BLaER1 (cell line): ENCODE measurements around the gene RNF2.

Experiments
- H3K27ac ChIP-seq: shearing (Covaris generic); formaldehyde crosslinking; 2 replicates; pipeline ENCODE4 v1.8.1; 2022
- H3K27me3 ChIP-seq: shearing (Covaris generic); formaldehyde crosslinking; 2 replicates; pipeline ENCODE4 v1.8.1; 2022
- H3K36me3 ChIP-seq: shearing (Covaris generic); formaldehyde crosslinking; 2 replicates; pipeline ENCODE4 v1.8.1; 2022
- H3K4me1 ChIP-seq: shearing (Covaris generic); formaldehyde crosslinking; 2 replicates; pipeline ENCODE4 v1.8.1; 2022
- H3K4me2 ChIP-seq: shearing (Covaris generic); formaldehyde crosslinking; 2 replicates; pipeline ENCODE4 v1.8.1; 2022
- H3K4me3 ChIP-seq: shearing (Covaris generic); formaldehyde crosslinking; 2 replicates; pipeline ENCODE4 v1.8.1; 2022
- H3K9ac ChIP-seq: shearing (Covaris generic); formaldehyde crosslinking; 2 replicates; pipeline ENCODE4 v1.8.1; 2022
- H3K9me3 ChIP-seq: shearing (Covaris generic); formaldehyde crosslinking; 2 replicates; pipeline ENCODE4 v1.8.1; 2022
- H4K20me1 ChIP-seq: shearing (Covaris generic); formaldehyde crosslinking; 2 replicates; pipeline ENCODE4 v1.8.1; 2022
- Cebpa-rat ChIP-seq: shearing (Covaris generic); IDR thresholded peaks from 2 replicates; pipeline ENCODE4 v1.8.1; 2022

RNF2 gene

DNA sequence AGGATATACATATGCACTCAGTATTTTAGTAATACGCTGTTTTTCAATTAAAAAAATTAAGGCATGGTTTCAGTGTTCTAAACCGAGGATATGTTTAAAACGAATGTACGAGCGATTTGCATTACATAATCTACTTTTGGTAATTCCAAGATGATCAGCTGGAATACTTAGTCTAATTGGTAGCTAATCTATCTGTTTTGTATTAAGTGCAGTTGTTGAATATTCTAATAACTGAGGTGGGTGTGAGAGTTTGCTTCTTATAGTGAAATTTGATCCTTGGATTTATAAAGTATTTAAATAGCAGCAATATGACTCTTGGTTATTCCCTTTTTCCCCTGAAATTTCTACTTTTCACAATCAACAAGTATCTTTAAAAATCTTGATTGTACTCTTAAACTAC lies 1.3 kb downstream of the RNF2 start:
- peaks cover 21% of the 10 kb centered on the region for H3K4me1 ChIP-seq
- peaks cover 3% of the 10 kb centered on the region; the same call in 1 of the 2 replicates for H3K9me3 ChIP-seq
- no peak for TF ChIP-seq Cebpa-rat
- peak overlapping the region; percentile 87; the same call in 1 of the 2 replicates for H3K27ac ChIP-seq
- no peaks in the 10 kb centered on the region for H3K36me3 ChIP-seq
- H3K4me3 ChIP-seq, result peak overlapping the region; percentile 86
- peaks cover 53% of the 10 kb centered on the region for H4K20me1 ChIP-seq
- H3K27me3 ChIP-seq, result no peaks in the 10 kb centered on the region
- H3K9ac ChIP-seq, result peak overlapping the region; percentile 91
- H3K4me2 ChIP-seq, result peak overlapping the region; percentile 70

DNA sequence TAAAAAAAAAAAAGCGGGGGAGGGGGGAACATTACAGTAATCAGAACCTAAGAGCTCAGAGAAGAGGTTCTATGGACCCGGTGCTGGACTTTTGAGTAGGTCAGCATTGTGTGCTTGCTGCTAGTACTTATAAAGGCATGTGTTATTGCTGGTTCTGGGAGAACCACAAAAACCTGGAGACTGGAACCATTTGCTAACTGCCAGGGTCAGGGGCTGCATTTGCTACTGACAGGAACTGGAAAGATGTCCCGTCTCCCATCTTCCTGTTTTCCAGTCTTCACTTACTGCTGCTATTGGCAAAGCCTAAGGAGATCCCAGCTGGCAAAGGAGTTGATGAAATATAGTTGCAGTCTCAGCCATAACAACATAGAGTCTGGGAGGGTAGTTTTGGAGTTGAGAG lies 4.3 kb downstream of the RNF2 start:
- peaks cover 81% of the 10 kb centered on the region for H4K20me1 ChIP-seq
- no peak overlapping the region for H3K9ac ChIP-seq
- no peak overlapping the region for H3K4me2 ChIP-seq
- H3K9me3 ChIP-seq, result peaks cover 19% of the 10 kb centered on the region
- TF ChIP-seq Cebpa-rat, result no peak
- H3K27me3 ChIP-seq, result no peaks in the 10 kb centered on the region
- no peak overlapping the region for H3K4me3 ChIP-seq
- peaks cover 21% of the 10 kb centered on the region for H3K4me1 ChIP-seq
- no peak overlapping the region for H3K27ac ChIP-seq
- peaks cover 24% of the 10 kb centered on the region for H3K36me3 ChIP-seq

DNA sequence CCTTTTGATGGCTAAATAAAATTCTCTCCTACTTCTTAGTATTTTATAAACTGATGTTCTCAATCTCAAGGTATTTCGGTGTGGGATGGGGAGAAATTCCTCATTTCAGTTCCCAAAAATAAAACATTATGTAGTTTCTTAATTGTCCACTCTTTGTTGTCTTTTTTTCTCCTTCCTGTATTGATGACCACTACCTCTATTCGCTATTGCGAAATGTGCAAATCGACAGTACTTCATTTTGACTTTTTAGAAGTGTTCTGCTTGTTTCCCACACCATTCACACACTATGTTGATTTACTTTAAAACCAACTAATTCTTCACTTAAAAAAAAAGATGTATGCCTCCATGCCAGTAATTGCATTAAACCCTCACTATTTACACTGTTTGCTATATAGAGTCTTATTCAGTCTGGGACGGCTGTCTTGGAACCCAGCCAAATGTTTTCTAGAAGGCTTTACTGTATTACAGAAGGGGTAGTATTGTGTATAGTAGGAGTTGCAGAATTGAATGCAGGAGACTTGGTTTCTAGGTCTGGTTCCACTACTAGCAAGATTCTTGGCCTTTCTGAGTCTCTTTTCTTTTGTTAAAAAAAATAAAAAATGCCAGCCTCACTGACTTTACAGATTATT lies 5.6 kb downstream of the RNF2 start:
- Histone ChIP-seq H3K9ac (no peak overlapping the region), H4K20me1 (peaks cover 88% of the 10 kb centered on the region)
- TF ChIP-seq Cebpa-rat, result no peak; the same call in 1 of the 2 replicates

GRCh38 chr1:185053204-185053603 lies 7.8 kb downstream of the RNF2 start:
- Histone ChIP-seq H3K4me3 (no peak overlapping the region), H3K36me3 (peaks cover 28% of the 10 kb centered on the region), H3K9me3 (peaks cover 25% of the 10 kb centered on the region), H3K4me1 (peaks cover 10% of the 10 kb centered on the region), H3K9ac (no peak overlapping the region), H3K27me3 (no peaks in the 10 kb centered on the region), H4K20me1 (peaks cover 80% of the 10 kb centered on the region), H3K4me2 (no peak overlapping the region), H3K27ac (no peak overlapping the region)
- no peak for TF ChIP-seq Cebpa-rat

More for the DNA sequence above, 5.6 kb downstream of the RNF2 start:
- H3K36me3 ChIP-seq, result peaks cover 28% of the 10 kb centered on the region
- no peak overlapping the region for H3K27ac ChIP-seq
- no peak overlapping the region for H3K4me3 ChIP-seq
- H3K9me3 ChIP-seq, result peaks cover 22% of the 10 kb centered on the region
- H3K4me1 ChIP-seq, result peaks cover 21% of the 10 kb centered on the region
- H3K4me2 ChIP-seq, result no peak overlapping the region
- no peaks in the 10 kb centered on the region for H3K27me3 ChIP-seq

DNA sequence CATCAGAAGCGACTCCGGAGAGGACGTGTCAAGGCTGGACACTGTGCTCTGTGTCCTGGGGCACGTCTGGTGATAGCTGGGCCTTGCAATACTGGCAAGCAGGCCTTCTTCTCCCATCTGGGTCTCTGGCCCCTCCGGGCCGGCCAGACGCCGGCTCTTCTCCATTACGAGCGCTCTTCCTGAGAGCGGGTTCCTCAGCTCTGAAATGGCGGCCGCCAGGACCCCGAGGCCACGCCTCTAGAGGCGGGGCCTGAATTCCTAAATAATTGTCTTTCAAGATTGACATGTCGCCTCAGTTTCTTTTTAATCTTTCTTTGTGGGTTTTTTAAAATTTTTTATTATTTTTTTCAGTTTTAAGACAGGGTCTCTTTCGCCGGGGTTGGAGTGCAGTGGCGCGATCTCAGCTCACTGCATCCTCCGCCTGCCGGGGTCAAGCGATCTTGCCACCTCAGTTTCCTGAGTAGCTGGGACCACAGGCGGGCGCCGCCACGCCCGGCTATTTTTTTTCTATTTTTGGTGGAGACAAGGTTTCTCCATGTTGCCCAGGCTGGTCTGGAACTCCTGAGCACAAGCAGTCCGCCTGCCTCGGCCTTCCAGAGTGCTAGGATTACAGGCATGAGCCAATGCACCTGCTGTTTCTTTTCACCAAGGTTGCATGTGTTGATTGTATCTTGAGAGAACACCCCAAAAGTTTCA lies 9.2 kb downstream of the RNF2 start:
- Histone ChIP-seq H3K9ac (no peak overlapping the region), H3K27me3 (no peaks in the 10 kb centered on the region), H3K27ac (no peak overlapping the region), H3K9me3 (peaks cover 25% of the 10 kb centered on the region), H3K4me3 (no peak overlapping the region), H4K20me1 (peaks cover 77% of the 10 kb centered on the region), H3K36me3 (peaks cover 28% of the 10 kb centered on the region), H3K4me2 (no peak overlapping the region), H3K4me1 (peaks cover 14% of the 10 kb centered on the region; the same call in 1 of the 2 replicates)
- TF ChIP-seq Cebpa-rat, result no peak

DNA sequence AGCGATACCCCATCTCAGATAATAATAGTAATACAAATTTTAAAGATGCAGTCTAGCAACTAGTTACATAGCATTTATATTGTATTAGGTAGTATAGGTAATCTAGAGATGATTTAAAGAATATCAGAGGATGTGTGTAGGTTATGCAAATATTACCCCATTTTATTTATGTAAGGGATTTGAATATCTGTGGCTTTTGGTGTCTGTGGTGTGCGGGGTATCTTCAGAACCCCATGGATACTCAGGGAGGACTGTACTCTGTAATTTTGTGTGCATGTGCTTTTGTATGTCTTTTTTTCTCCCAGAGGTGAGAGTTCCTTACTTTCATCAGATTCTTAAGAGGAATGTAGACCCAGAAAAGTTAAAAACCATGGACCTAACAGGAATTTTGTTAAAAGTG lies 12.8 kb downstream of the RNF2 start:
- H3K36me3 ChIP-seq, result peaks cover 28% of the 10 kb centered on the region
- no peak overlapping the region; the same call in 1 of the 2 replicates for H3K4me2 ChIP-seq
- TF ChIP-seq Cebpa-rat, result no peak
- H3K9ac ChIP-seq, result no peak overlapping the region
- H3K27me3 ChIP-seq, result no peaks in the 10 kb centered on the region
- H3K4me3 ChIP-seq, result no peak overlapping the region
- H4K20me1 ChIP-seq, result peaks cover 67% of the 10 kb centered on the region
- H3K4me1 ChIP-seq, result peaks cover 14% of the 10 kb centered on the region; the same call in 1 of the 2 replicates
- no peak overlapping the region for H3K27ac ChIP-seq
- H3K9me3 ChIP-seq, result peaks cover 43% of the 10 kb centered on the region

DNA sequence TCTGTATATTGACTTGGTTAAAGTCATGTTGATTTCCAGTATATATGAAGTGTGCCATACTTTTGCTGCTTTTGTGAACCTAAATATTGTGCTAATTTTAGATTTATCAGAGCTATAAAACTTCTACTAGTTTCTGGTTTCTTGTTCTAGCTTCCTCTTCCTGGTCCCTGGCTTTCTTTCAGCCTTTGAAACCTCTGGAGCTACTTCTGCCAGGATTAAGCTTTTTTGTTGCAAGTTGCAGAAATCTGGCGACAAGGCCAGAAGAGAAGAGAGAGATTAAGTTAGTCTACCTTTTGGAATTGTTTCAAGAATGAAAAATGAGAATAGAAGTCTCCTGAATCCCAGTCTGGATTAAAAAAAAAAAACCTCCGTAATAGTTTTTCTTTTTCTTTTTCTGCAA lies 13.5 kb downstream of the RNF2 start:
- Histone ChIP-seq H3K4me1 (peaks cover 14% of the 10 kb centered on the region; the same call in 1 of the 2 replicates), H3K9ac (no peak overlapping the region), H3K27ac (no peak overlapping the region), H3K9me3 (peaks cover 49% of the 10 kb centered on the region), H3K27me3 (no peaks in the 10 kb centered on the region), H3K4me2 (peak overlapping the region; percentile 15; the same call in 1 of the 2 replicates), H4K20me1 (peaks cover 66% of the 10 kb centered on the region), H3K4me3 (no peak overlapping the region), H3K36me3 (peaks cover 26% of the 10 kb centered on the region)
- no peak for TF ChIP-seq Cebpa-rat

DNA sequence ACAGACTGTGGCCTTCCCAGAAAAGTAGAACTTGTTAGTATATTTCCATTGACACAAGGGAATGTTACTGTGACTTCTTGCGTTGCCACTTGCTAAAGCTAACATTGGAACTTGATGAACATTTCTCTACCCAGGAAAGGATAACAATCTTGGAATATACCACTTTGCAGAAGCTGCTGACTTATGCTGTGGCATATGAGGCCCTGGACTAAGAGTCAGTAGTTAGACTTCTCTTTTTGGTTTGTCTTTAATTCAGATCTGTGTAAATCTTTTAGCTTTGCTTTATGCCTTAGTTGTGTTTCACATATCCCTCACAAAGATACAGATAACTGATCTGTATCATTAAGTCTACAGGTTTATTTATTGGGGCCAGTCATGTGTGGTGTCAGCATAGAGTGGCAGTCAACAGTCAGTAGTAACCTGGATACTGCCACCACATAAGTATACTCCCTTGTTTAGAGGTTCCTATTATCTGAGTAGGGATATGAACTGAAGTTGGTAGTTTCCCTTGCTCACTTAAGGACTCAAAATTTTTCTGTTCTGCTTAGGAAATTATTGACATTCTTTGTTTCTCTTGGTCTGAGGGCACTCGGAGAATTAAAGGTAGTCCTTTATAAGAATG lies 14.7 kb downstream of the RNF2 start:
- Histone ChIP-seq H4K20me1 (peaks cover 60% of the 10 kb centered on the region; the same call in 1 of the 2 replicates), H3K9ac (no peak overlapping the region), H3K4me2 (no peak overlapping the region), H3K27me3 (no peaks in the 10 kb centered on the region), H3K9me3 (peaks cover 46% of the 10 kb centered on the region), H3K36me3 (peaks cover 26% of the 10 kb centered on the region), H3K4me1 (peaks cover 14% of the 10 kb centered on the region; the same call in 1 of the 2 replicates), H3K27ac (no peak overlapping the region), H3K4me3 (no peak overlapping the region)
- no peak for TF ChIP-seq Cebpa-rat

DNA sequence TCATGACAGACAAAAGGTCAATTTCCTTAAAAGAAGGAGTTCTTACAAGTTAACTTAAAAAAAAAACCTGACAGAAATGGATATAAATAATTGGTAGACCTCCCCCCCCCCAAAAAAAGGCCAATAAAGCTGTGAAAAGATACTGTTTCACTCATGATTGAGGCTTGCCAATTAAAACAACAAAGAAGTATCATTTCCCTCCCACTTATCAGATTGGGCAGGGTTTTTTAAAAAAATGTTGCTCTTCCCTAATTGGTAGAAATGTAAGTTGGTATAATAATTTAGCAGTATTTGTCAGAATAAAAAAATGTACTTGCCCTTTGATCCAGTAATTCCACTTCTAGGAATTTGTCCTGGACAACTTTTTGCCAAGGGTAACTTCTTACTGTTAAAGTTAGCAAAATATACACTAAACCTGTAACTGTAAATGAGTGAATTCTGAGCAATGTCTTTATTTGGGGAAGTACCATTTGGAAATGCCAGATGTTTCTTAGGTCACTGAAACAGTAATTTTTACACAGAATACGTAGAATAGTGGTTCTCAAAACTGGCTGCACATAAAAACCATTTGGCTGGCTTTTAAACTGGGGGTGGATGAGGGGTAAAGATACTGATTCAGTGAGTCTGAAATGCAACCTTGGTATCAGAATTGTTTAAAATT lies 17.5 kb downstream of the RNF2 start:
- Histone ChIP-seq H3K4me2 (no peak overlapping the region), H3K9me3 (peaks cover 60% of the 10 kb centered on the region), H3K4me3 (no peak overlapping the region), H3K9ac (no peak overlapping the region), H3K4me1 (peaks cover 12% of the 10 kb centered on the region; the same call in 1 of the 2 replicates), H3K27ac (no peak overlapping the region), H4K20me1 (peaks cover 51% of the 10 kb centered on the region; the same call in 1 of the 2 replicates), H3K27me3 (no peaks in the 10 kb centered on the region), H3K36me3 (peaks cover 41% of the 10 kb centered on the region)
- TF ChIP-seq Cebpa-rat, result no peak
